ENCODE data around the gene SOX8. TPM values are rescaled to one million over a fixed set of nuclear protein-coding genes. Genes with fewer than 3 reads are reported as not detected.

The SOX8 gene
- total and polyA plus RNA-seq, 2 experiments from 2014 or later = 5.7 to 26.2 TPM

GRCh38 chr16:972316-973002 is 9.1 kb upstream of the SOX8 start (continued):
- no peak for TF ChIP-seq ZNF462 (CRISPR knock-in tag; IDR thresholded peaks at IDR 0.05)

GRCh38 chr16:973366-973765 is 8.2 kb upstream of the SOX8 start:
- Mint-ChIP-seq H3K9me3 (no peaks in the 10 kb centered on the region; the same call in 2 of the 3 replicates), H3K27ac (no peak overlapping the region), H3K36me3 (ENCODE audit: low read depth) (no peaks in the 10 kb centered on the region; the same call in 2 of the 3 replicates), H3K4me1 (peaks cover 13% of the 10 kb centered on the region), H3K27me3 (ENCODE audit: insufficient read depth, low read depth, poor library complexity) (peaks cover 18% of the 10 kb centered on the region), H3K4me3 (no peak overlapping the region)
- H3K27ac ChIP-seq (ENCODE audit: low read depth) = no peak overlapping the region
- H3K36me3 ChIP-seq (ENCODE audit: insufficient read depth) = no peaks in the 10 kb centered on the region
- H3K27me3 ChIP-seq (ENCODE audit: insufficient read depth) = peaks cover 9% of the 10 kb centered on the region
- no peak overlapping the region for H3K4me3 ChIP-seq
- no peak overlapping the region for H2AFZ ChIP-seq
- 0 out of 2 replicates have a peak, but pooled peaks cover 5% of the 10 kb centered on the region for H3F3A ChIP-seq (replicated peaks; ENCODE audit: low read depth)
- H3K4me1 ChIP-seq (ENCODE audit: insufficient read depth) = peaks cover 4% of the 10 kb centered on the region; the same call in 1 of the 2 replicates
- H3K4me2 ChIP-seq = no peak overlapping the region
- ATAC-seq (no peak), DNase-seq (ENCODE audit: low spot score) (no peak)
- 0 out of 2 replicates have a peak, but pooled peaks cover under 1% of the 10 kb centered on the region for H4K20me1 ChIP-seq (replicated peaks; ENCODE audit: insufficient read depth)
- H3K79me2 ChIP-seq (replicated peaks; ENCODE audit: insufficient read depth) = no peaks in the 10 kb centered on the region
- H3K9me2 ChIP-seq (ENCODE audit: insufficient read depth) = no peaks in the 10 kb centered on the region
- TF ChIP-seq CREB1 (CRISPR knock-in tag; IDR thresholded peaks at IDR 0.05; ENCODE audit: low read depth) = no peak
- no peak for TF ChIP-seq ZNF462 (CRISPR knock-in tag; IDR thresholded peaks at IDR 0.05)
- TF ChIP-seq CTCF (conservative IDR thresholded peaks at IDR 0.05; ENCODE audit: low read depth in 2 of 2) = no peak
- no peak for TF ChIP-seq POLR2AphosphoS5 (IDR thresholded peaks at IDR 0.05; ENCODE audit: low read depth)
